ENCODE measurements around the gene THSD4.

GRCh38 chr15:71781179-71781964, 666.1 kb downstream of the THSD4 start:
- TF ChIP-seq CTCF (IDR thresholded peaks at IDR 0.05; ENCODE audit: low read depth, low read length, poor library complexity, severe bottlenecking), result no peak
- no peak for TF ChIP-seq EZH2phosphoT487 (IDR thresholded peaks at IDR 0.05; ENCODE audit: borderline replicate concordance, low read length)
